Left ventricle myocardium superior (tissue), 1 donor: ENCODE data around the gene CDC14A. TPM values are rescaled to one million over a fixed set of nuclear protein-coding genes. Genes with fewer than 3 reads are reported as not detected.
A peak's percentile ranks its signal among the peaks of the same experiment; 100 is the strongest.
"Not testable (repeated sequence)": the region's sequence is repeated elsewhere in the genome, so short reads cannot be mapped to it uniquely, and the experiment has no call there.

Experiments used
- ATAC-seq: fragments of 200-7000 bp; cut with Tn5 transposase; one replicate; pipeline ENCODE4 v1.9.1; 2020; ENCODE audit warnings: mild to moderate bottlenecking, moderate library complexity
- DNase-seq: peaks from one replicate; pipeline ENCODE4 v3.0.0-alpha.2; 2020
- intact Hi-C: fragments of 100-400 bp; cut with micrococcal nuclease; formaldehyde crosslinking; loops from one replicate; pipeline ENCODE4 v1.11.0; 2022
- total RNA-seq: library from RNA; stranded (reverse); fragmentation: NEBNext Ultra II Directional; extraction: Animal tissue kit (Norgen Biotek cat#: 25700); gene quantifications from one replicate; pipeline ENCODE4 v1.2.1, GENCODE V29; 2021
- donor health status: DM: no; HTN: yes; CAD: no; lungs with severe emphysema.

The CDC14A gene
- total RNA-seq, 1 donor from 2014 or later = 2.6 TPM

DNA sequence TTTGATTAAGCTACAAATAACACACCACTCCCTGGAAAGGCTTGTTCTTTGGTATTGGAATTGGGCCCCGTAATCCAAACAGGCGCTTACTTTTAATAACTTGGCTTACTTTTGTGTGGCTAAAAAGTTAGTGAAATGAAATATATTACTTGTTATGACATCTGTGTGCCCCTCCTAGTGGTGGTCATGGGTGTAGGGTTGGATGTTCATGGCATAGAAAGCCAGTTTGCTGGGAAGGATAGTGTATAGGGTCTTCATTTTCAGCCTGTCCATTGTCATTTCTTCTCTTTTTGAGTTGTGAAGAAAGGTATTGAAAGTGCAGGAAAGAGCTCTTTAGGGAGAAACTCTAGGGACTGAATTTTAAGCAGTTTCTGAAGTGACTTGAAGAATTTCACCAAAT is 5.9 kb downstream of the CDC14A start:
- DNase-seq (no peak), ATAC-seq (no peak)
- intact Hi-C loops = no loop called here

DNA sequence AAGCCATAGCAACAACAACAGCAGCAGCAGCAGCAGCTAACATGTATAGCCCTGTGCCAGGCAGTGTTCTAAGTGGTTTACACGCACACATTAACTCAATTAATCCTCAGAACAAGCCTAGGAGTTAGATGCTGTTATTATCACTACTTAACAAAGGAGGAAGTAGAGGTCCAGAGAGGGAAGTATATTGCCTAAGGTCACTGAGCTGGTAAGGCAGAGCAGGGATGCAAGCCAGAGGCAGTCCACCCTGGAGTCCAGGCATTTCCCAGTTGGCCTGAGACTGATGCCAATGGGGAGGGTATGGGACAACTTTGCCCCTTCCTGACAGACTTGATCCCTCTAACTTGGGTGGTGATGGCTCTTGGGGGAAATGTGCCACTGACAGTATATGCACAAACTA is 6.8 kb downstream of the CDC14A start:
- intact Hi-C loops = no loop called here
- peak; percentile 33 for ATAC-seq
- no peak for DNase-seq

DNA sequence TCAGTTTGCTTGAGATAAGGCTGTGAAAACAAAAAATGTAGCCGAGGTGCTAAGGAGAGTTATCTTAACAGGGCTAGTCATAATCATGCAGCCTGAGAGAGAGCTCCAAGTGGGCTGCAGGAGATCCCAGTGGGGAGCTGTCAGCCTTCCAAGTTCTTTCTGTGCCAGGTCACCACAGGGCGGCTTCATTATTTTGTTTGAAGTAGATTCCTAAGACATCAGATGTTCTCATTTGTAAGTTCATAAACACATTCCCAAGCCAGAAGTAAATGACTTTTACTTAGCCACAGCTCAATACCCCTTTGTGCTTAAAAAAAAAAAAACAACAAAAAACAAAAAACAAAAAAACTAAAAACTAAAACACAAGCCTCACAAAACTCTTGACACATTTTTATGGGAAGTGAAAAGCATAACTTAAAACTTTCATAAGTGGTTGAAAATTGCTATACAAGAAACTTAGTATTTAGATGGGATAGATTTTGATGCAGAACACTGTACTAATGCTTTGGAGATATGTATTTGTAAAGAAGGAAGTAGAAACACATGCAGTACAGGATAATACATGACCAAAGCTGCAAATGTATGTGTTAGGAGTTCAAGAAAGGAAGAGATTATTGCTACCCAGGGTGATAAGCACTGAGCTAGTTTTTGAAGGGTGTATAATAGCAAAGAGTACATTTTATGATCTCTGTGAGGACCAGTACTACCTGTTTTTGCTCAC is 8.6 kb downstream of the CDC14A start:
- intact Hi-C loops = no loop called here
- DNase-seq = peak; percentile 60
- peak; percentile 88 for ATAC-seq

DNA sequence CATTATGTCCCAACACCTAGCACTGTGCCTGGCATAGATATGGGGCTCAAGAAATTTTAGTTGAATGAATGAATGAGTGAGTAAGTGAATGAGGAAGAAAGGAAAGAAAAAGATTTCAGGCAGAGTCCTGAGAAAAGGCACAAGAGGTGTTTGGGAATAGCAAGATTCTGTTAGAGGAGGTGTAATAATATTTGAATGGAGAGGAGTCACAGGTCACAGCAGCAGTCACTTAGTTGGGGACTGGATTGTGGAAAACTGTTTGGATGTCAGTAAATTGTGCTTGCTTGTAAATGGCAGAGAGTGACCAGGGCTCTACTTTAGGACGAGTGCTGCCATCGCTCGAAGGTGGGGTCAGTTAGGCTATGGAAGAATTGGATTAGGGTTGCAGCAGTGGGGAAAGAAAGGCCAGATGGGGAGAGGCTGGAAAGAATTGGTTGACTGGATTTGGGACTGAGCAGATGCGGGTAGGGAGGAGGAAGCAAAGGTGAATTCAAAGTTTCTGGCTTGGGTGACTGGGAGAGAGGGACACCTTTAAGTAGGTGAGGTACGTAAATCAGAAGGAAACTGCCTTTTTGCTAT is 9.3 kb downstream of the CDC14A start:
- ATAC-seq (no peak), DNase-seq (no peak)
- intact Hi-C loops = no loop called here

DNA sequence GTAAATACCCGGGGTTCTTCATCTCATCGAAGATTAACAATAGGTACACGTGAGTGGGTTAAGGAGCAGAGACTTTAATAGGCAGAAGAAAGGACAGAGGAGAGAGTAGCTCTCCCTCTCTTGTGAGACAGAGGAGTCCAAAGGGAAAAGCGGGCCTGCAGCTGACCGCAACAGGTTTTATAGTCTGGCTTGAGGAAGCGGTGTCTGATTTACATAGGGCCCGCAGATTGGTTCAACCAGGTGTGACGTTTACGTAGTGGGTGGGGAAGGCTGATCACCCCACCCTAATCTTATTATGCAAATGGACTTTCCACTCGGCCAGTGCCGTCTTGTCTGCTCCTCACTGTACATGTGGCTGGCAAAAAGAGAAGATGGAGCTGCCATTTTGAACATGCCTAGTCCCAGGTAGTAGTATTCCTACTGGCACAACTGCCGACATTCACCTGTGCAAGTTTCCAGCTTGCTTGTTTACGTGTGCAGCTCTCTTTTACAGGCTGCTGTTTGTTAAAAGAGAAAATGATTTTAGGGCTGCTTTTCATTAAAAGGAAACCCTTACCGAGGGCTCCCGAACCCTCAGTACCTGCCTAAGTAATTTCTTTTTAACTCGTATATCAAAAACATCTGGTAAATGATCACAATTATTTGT is 10.6 kb downstream of the CDC14A start:
- intact Hi-C loops = no loop called here
- DNase-seq (no peak), ATAC-seq (no peak)

DNA sequence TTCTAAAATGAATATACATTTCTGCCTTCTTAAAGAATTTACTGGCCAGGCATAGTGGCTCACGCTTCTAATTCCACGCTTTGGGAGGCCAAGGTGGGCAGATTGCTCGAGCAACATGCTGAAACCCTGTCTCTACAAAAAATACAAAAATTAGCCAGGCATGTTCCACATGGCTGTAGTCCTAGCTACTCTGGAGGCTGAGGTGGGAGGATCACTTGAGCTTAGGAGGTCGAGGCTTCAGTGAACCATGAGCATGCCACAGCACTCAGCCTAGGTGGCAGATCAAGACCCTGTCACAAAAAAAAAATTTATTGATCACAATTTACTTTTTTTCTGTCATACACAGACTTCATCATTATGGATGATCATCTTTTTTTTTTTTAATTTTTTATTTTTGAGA is 11.5 kb downstream of the CDC14A start:
- DNase-seq (no peak), ATAC-seq (no peak)
- intact Hi-C loops = no loop called here

DNA sequence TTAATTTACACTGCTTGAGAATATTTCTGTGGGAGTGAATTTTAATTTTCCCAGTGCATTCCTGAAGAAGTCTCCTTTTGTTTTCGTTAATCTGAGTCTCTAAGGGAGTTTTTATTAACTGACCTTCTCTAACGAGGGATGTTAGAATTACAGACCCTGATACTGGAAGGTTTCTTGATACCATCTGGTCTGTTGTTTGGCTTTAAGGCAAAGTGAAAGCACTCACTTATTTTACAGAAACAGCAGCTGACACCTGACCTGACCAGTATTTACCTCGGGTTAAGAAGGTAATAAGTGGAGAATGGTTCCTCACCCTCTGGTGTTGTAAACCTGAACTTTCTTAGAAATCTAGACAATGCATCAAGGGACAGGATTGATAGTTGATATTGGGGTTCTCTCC is 12.4 kb downstream of the CDC14A start:
- DNase-seq (no peak), ATAC-seq (no peak)
- intact Hi-C loops = no loop called here

DNA sequence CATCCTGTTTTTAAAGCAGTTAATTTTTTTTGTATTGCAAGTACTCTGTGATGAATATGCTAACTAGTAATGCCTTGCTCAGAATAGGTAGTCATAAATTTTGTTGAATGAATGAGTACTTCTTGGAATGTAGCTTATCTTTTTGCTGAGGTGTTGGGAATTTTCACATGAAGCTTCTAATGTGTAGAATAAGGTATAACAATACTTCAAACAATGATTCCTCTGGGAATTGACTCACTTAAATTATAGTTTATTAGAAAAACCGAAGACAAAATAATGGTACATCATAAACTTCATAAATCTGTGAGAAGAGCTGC is 13.9 kb downstream of the CDC14A start:
- DNase-seq (no peak), ATAC-seq (no peak)
- intact Hi-C loops = no loop called here

DNA sequence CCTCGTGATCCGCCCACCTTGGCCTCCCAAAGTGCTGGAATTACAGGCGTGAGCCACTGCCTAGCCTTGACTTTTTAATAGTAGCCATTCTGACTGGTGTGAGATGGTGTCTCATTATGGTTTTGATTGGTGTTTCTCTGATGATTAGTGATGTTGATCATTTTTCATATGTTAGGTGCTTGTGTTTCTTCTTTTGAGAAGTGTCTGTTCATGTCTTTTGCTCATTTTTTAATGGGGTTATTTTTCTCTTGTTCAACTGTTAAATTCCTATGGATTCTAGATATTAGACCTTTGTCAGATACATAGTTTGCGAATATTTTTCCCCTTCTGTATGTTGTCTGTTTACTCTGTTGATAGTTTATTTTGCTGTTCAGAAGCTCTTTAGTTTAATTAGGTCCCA is 17.0 kb downstream of the CDC14A start:
- DNase-seq, ATAC-seq, intact Hi-C loops: not testable (repeated sequence)

DNA sequence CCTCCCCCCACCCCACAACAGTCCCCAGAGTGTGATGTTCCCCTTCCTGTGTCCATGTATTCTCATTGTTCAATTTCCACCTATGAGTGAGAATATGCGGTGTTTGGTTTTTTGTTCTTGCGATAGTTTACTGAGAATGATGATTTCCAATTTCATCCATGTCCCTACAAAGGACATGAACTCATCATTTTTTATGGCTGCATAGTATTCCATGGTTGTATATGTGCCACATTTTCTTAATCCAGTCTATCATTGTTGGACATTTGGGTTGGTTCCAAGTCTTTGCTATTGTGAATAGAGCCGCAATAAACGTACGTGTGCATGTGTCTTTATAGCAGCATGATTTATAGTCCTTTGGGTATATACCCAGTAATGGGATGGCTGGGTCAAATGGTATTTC is 21.6 kb downstream of the CDC14A start:
- ATAC-seq, intact Hi-C loops, DNase-seq: not testable (repeated sequence)

DNA sequence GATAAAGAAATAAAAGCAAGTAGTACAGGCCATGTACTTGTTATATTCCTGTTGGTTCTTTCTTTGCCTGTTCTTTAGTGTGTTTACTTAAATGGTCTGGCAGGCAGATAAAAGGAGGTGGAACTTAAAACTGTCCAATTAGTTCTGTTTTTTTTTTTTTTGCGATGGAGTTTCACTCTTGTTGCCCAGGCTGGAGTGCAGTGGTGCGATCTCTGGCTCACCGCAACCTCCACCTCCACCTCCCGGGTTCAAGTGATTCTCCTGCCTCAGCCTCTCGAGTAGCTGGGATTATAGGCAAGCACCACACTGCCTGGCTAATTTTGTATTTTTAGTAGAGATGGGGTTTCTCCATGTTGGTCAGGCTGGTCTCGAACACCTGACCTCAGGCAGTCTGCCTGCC is 24.6 kb downstream of the CDC14A start:
- intact Hi-C loops, DNase-seq: not testable (repeated sequence)

DNA sequence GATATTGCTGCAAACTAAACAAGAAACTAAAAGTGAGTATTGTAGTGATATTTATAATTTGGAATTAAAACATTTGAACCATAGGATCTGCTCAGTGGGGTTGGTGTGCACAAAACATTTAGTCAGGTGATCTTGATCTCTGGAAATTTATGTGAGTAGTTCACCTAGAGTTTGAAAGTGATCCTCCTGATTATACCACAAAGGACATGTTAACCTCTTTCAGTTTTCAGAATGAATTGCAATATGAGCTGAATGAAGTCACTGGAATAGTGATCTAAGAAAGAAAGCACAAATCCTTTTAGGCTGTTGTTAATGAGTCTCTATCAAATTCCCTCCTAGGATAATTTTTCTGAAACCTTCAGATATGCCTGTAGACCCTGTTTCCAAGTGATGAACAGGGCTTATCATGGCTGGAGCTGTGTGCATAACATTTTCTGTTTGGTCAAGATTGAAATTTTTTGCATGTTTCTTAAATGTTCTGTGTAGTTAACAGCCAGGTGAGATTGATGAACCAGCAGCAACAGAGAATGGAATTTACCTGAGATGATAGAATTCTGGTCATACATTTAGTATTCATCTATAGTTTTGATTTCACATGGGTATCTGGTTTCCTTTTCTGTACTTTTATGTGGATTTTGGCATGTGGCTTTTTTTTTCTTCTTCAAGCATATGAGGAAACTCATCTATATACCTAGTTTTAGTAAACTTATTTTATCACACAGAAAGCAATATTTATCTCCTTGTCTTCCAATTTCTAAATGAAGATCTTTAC is 25.5 kb downstream of the CDC14A start:
- intact Hi-C loops = no loop called here
- ATAC-seq = no peak
- DNase-seq = no peak

More for the DNA sequence above, 24.6 kb downstream of the CDC14A start:
- not testable (repeated sequence) for ATAC-seq

DNA sequence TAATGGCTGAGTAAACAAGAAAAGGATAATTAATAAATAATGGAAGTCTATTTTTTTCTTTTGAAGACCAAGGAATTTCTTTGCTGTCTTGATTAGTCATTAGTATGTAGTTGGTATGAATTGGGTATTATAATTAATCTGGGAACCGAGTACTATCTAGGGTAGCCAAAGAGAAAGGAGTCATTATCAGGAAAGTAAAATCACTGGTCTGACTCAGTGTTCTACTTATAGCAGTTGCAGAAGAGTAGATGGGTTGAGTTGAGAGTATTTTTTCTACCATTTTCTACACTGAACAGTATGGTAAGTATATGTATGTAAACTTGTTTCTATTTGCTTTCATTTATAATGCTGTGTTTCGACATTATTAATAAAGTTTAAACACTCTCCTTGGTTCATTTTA is 26.6 kb downstream of the CDC14A start:
- DNase-seq (no peak), ATAC-seq (no peak)
- intact Hi-C loops = no loop called here

DNA sequence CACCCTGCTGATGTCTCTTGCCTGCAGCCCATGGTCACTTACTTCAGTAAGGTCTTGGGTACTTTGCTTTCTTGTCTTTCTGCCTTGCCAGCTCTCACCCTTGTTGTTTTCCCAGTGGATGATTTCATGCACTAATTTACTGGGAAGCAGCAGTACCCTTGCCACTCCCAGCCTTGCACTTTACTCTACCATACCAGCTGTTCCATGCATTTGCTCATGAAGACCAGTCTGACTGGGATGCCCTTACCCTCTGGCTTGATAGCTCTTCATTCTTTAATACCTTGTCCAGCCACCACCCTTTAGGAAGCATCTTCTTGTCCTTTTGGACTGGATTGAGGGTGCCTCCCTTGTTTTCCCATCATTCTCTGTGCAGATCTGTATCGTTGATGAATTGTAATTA is 28.3 kb downstream of the CDC14A start:
- DNase-seq = no peak
- no peak for ATAC-seq
- intact Hi-C loops = no loop called here

DNA sequence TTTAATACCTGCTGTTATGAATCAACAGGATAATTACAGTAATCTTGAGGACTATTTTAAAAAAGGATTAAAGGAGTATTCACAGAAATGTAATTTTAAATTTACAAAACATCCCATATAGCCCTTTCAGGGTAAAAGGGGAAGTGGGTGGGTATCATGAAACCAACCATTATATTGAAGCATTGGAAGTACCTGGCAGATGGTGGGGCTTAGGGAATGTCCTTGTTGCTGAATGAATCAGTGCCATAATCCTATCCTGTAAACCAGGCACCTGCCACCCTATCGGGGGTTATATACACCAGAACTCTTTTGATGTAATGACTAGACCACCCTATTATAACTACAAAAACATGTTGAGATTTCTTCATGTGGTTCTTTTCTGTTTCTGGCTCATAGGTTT is 30.4 kb downstream of the CDC14A start:
- intact Hi-C loops = no loop called here
- DNase-seq = no peak
- ATAC-seq = no peak

DNA sequence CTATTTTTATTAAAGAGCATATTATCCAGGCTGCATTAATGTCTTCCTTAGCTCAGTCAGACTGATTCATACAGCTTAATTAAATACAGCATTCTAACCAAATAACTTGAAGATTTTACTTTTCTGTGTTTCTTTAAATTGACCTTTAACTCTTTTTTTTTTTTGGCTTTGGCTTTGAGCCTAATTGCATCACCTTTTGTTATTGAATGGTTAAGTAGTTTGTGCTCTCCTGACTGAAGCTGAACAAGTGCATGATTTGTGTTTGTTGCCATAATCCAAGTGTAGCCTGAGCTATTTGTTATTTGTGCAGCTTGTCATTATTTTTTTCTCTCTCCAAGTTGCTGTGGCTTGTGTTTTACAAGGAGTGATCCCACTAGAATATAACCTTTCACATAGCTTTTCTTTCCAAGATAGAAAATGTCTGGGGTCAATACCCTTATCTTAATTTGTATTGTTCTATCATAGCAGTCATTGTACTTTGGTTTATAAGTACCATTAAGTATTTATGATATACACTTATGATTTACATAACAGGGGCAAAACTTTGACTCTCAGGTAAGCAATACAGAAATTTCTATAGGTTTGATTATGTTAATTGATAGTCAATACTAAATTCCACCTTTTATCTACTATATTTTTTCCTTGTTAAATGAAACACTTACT is 31.6 kb downstream of the CDC14A start:
- intact Hi-C loops = no loop called here
- ATAC-seq (no peak), DNase-seq (no peak)

DNA sequence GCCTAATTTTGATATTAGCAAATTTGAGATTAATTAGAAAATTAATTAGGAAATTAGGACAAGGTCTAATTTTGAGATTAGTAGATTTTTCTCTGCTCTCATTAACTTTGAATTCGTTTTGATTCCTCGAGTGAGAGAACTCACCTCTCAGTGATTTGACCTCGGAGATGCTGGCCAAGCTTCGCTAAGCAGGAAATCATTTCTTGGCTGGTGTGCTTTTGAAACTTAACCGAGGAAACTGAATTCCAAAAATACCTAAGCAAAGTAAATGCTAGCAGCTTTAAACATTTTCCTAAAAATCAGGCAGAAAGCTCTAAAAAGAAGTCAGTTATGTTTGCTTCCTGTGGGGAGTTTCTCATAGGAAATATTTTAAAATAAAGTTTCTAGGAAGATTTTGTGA is 34.9 kb downstream of the CDC14A start:
- no peak for DNase-seq
- intact Hi-C loops = no loop called here

DNA sequence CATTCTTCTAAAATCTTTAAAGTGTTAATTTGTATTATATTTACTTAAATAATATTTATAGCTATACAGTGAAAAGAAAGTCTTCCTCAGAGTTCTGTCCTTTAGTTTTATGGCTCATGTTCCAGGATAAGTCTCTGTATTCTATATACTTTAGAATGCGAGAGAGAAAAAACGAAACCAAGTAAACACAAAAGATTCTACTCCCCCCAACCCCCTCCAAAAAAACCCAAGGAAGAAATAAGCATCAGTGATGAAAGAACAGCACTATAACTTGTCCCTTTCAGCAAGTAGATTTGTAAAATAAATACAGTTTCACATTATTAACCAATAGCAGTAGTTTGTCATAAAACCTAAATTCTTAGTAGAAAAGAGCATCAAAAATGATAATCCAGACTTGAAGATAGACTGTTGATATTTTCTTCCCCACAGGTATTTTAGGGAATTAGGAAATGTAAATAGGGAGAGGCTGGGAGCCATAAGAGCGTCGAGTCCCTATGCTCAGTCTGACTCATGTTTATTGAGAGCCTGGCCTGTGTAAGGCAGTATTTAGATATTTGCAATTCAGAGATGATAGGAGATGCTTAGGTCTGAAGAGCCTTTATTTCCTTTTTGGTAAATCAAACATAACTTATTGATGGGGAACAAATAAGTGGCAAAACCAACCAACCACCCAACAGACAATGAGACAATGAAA is 35.5 kb downstream of the CDC14A start:
- ATAC-seq (no peak), DNase-seq (no peak)
- intact Hi-C loops = no loop called here

More for the DNA sequence above, 34.9 kb downstream of the CDC14A start:
- ATAC-seq = no peak

DNA sequence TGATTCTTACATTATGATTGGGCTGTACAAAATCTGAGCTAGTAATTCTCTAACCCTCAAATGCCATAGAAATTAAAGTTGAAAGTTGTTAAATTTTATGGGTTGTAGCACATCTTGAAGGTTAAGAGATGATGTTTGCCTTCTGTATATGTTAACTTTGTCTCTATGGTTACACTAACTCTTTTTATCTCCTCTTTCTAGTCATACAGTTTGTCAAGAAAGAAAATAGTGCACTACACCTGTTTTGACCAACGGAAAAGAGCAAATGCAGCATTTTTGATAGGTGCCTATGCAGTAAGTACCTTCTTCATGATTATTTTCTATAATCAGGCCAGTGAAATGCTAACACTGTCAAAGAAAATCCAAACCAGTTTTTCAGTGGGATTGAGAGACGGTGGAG is 38.2 kb downstream of the CDC14A start:
- ATAC-seq (no peak), DNase-seq (no peak)
- intact Hi-C loops = no loop called here
